OCI-LY1 (cell line): ENCODE data around the gene SLC6A9.

Experiments
- EZH2 ChIP-seq: fragments of 200-600 bp; sonication (generic), shearing (Covaris generic); IDR thresholded peaks from 2 replicates; pipeline ENCODE4 v1.8.0; 2017; ENCODE audit warnings: borderline replicate concordance, mixed run types, mild to moderate bottlenecking, antibody characterized with exemption, low read length, moderate library complexity, mixed read lengths
- TF ChIP-seq, protein P1 (sequence below): fragments of 200-600 bp; sonication (generic), shearing (Covaris generic); IDR thresholded peaks from 2 replicates; pipeline ENCODE4 v1.5.1; 2017; ENCODE audit warnings: mild to moderate bottlenecking, antibody characterized with exemption, low read length, moderate library complexity, mixed read lengths

DNA sequence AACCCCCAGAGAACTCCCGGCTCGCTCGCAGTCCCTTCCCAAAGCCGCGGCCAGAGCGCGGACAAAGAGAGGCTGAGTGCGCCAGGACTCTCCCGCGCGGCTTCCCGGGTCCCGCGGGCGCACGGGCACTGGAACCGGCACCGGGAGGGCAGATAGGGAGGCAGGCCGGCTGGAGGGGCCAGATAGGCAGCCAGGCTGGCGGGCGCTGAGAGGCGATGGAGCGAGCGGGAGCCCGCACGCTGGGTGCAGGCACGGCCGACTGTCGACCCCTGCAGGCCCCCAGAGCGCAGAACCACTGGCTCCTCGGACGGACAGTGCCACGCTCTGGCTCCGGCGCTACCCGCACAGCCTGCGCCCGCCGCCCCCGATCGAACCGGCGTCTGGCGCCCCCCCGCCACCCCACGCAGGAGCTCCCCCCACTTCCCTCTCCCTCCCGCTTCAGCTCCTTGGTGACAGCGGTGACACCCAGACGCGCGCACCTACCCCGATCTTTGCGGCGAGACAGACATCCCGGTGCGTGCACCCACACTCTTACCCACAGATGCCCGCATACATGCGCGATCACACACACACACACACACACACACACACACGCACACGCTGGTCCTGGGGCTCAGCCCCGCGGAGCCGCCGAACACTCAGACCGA is 534 bp downstream of the SLC6A9 start:
- TF ChIP-seq, protein P1, sequence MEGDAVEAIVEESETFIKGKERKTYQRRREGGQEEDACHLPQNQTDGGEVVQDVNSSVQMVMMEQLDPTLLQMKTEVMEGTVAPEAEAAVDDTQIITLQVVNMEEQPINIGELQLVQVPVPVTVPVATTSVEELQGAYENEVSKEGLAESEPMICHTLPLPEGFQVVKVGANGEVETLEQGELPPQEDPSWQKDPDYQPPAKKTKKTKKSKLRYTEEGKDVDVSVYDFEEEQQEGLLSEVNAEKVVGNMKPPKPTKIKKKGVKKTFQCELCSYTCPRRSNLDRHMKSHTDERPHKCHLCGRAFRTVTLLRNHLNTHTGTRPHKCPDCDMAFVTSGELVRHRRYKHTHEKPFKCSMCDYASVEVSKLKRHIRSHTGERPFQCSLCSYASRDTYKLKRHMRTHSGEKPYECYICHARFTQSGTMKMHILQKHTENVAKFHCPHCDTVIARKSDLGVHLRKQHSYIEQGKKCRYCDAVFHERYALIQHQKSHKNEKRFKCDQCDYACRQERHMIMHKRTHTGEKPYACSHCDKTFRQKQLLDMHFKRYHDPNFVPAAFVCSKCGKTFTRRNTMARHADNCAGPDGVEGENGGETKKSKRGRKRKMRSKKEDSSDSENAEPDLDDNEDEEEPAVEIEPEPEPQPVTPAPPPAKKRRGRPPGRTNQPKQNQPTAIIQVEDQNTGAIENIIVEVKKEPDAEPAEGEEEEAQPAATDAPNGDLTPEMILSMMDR = peak; percentile 42
- no peak for TF ChIP-seq EZH2
